Measurements from ENCODE around the gene ANGPT4.

- TF ChIP-seq CTCF (IDR thresholded peaks at IDR 0.05; ENCODE audit: low read depth, low read length) = no peak
- TF ChIP-seq POLR2A (IDR thresholded peaks at IDR 0.05; ENCODE audit: extremely low read depth, insufficient read length) = no peak
These were observed 4.1 kb downstream of the ANGPT4 start for GRCh38 chr20:911882-912600.
